ACHN (cell line): ENCODE measurements around the gene MEF2C.
A peak's percentile ranks its signal among the peaks of the same experiment; 100 is the strongest.

ENCODE experiments used
- DNase-seq: peaks from one replicate; pipeline ENCODE4 v3.0.0-alpha.2; 2015
- in situ Hi-C: cut with HindIII; loops from 2 replicates; pipeline ENCODE4 v1.10.0; 2017; ENCODE audit warnings: low sequenced_read_pairs, low pct_ligation_motif_present, low pct_unique_long_range_greater_than_20kb

Gene MEF2C

GRCh38 chr5:88719434-88719833 lies 163.6 kb downstream of the MEF2C start:
- in situ Hi-C loops, result loop anchor here (25.0 kb wide), 1 partner anchor 932 kb away; no protein-coding TSS in a partner anchor
- DNase-seq, result no peak

- in situ Hi-C loops, result loop anchor here (25.0 kb wide), 1 partner anchor 931 kb away; no protein-coding TSS in a partner anchor
- no peak for DNase-seq
These were observed 164.2 kb downstream of the MEF2C start for GRCh38 chr5:88718736-88719135.

GRCh38 chr5:88716101-88716500 lies 166.9 kb downstream of the MEF2C start:
- no peak for DNase-seq
- in situ Hi-C loops, result loop anchor here (25.0 kb wide), 1 partner anchor 929 kb away; no protein-coding TSS in a partner anchor

- no peak for DNase-seq
- in situ Hi-C loops, result loop anchor here (25.0 kb wide), 1 partner anchor 928 kb away; no protein-coding TSS in a partner anchor
These were observed 167.5 kb downstream of the MEF2C start for GRCh38 chr5:88715503-88715902.

- in situ Hi-C loops, result loop anchor here (25.0 kb wide), 1 partner anchor 927 kb away; no protein-coding TSS in a partner anchor
- DNase-seq, result no peak
These were observed 169.2 kb downstream of the MEF2C start for GRCh38 chr5:88713818-88714217.

- in situ Hi-C loops, result loop anchor here (25.0 kb wide), 1 partner anchor 922 kb away; no protein-coding TSS in a partner anchor
- peak; percentile 14 for DNase-seq
These were observed 174.1 kb downstream of the MEF2C start for GRCh38 chr5:88708682-88709398.

GRCh38 chr5:88708021-88708420 lies 175.0 kb downstream of the MEF2C start:
- no peak for DNase-seq
- in situ Hi-C loops, result loop anchor here (25.0 kb wide), 1 partner anchor 921 kb away; no protein-coding TSS in a partner anchor

GRCh38 chr5:88707216-88707965 lies 175.6 kb downstream of the MEF2C start:
- in situ Hi-C loops, result loop anchor here (25.0 kb wide), 1 partner anchor 920 kb away; no protein-coding TSS in a partner anchor
- peak; percentile 40 for DNase-seq

- DNase-seq, result no peak
- in situ Hi-C loops, result loop anchor here (25.0 kb wide), 1 partner anchor 915 kb away; no protein-coding TSS in a partner anchor
These were observed 180.7 kb downstream of the MEF2C start for GRCh38 chr5:88702332-88702731.

- in situ Hi-C loops, result loop anchor here (25.0 kb wide), 1 partner anchor 913 kb away; no protein-coding TSS in a partner anchor
- DNase-seq, result no peak
These were observed 182.9 kb downstream of the MEF2C start for GRCh38 chr5:88700121-88700520.

GRCh38 chr5:88698290-88698689 lies 184.7 kb downstream of the MEF2C start:
- in situ Hi-C loops, result no loop called here
- no peak for DNase-seq

GRCh38 chr5:88696466-88696865 lies 186.5 kb downstream of the MEF2C start:
- DNase-seq, result no peak
- in situ Hi-C loops, result no loop called here

- no peak for DNase-seq
- in situ Hi-C loops, result no loop called here
These were observed 187.1 kb downstream of the MEF2C start for GRCh38 chr5:88695931-88696330.

GRCh38 chr5:88695232-88695631 lies 187.8 kb downstream of the MEF2C start:
- in situ Hi-C loops, result no loop called here
- DNase-seq, result no peak

- DNase-seq, result no peak
- in situ Hi-C loops, result no loop called here
These were observed 188.8 kb downstream of the MEF2C start for GRCh38 chr5:88694023-88694679.

GRCh38 chr5:88693071-88693932 lies 189.7 kb downstream of the MEF2C start:
- in situ Hi-C loops, result no loop called here
- peak; percentile 17 for DNase-seq

GRCh38 chr5:88691945-88692868 lies 190.8 kb downstream of the MEF2C start:
- peak; percentile 11 for DNase-seq
- in situ Hi-C loops, result no loop called here
